CD4-positive, alpha-beta T cell treated with Interleukin-4 for 1 hour (primary cell): Measurements from ENCODE around the gene CHPT1.
"Not testable (repeated sequence)": the region's sequence is repeated elsewhere in the genome, so short reads cannot be mapped to it uniquely, and the experiment has no call there.

Experiments used
- DNase-seq, 2 donors: peaks; one replicate each; pipeline ENCODE4 v3.0.0-alpha.2; 2020 to 2022

CHPT1 gene

DNA sequence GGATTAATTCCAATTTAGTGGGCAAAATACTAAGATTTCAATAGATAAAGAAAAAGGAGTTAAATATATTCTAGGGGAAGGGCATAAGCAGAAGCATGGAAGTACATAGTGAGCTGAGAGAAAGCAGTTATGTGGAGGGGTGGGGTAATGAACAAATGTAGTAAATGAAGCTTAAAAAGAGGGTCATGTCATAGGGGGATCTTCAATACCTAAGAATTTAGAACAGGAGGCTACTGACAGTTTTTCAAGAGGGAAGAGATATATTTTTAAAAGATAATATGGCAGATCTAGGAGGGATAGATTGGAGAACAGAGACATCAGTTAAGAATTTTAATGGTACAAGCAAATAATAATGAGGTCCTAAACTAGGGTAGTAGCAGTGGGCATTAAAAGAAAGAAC, 32.4 kb downstream of the CHPT1 start:
- no peak for DNase-seq

DNA sequence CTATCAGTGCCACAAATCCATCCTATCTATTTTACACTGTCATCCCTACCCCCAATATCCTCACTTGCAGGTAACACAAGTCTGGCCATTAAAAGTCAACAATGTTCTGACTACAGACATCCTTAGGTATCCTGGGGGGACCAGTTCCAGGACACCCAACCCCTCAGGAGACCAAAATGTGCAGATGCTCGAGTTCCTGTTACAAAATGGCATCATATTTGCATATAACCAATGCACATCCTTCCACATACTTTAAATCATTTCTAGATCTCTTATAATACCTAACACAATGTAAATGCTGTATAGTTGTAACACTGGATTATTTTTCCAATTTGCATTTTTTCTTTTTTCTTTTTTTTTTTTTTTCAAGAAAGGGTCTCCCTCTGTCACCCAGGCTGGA, 34.9 kb downstream of the CHPT1 start:
- DNase-seq, result no peak

DNA sequence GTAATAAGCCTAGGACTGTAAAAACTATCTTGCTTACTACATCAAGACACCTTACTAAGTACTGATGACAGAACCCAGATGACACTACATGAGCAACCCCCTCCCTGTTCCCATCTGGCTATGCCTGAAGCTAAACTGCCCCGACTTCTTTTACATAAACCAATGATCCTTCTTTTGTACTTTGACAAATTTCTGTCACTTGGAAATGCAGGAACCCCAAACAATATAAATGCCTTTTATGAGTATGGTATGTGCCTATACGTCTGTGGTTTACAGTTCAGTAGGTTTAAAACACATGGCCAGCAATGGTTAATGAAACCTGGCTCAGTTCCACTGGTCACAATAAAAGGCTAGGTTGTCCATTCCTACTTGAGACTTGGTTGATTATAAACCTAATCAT, 35.7 kb downstream of the CHPT1 start:
- no peak for DNase-seq

GRCh38 chr12:101734482-101734881, 37.0 kb downstream of the CHPT1 start:
- DNase-seq, result not testable (repeated sequence)

- DNase-seq, result no peak
These were observed 40.0 kb downstream of the CHPT1 start for GRCh38 chr12:101737476-101737875.

DNA sequence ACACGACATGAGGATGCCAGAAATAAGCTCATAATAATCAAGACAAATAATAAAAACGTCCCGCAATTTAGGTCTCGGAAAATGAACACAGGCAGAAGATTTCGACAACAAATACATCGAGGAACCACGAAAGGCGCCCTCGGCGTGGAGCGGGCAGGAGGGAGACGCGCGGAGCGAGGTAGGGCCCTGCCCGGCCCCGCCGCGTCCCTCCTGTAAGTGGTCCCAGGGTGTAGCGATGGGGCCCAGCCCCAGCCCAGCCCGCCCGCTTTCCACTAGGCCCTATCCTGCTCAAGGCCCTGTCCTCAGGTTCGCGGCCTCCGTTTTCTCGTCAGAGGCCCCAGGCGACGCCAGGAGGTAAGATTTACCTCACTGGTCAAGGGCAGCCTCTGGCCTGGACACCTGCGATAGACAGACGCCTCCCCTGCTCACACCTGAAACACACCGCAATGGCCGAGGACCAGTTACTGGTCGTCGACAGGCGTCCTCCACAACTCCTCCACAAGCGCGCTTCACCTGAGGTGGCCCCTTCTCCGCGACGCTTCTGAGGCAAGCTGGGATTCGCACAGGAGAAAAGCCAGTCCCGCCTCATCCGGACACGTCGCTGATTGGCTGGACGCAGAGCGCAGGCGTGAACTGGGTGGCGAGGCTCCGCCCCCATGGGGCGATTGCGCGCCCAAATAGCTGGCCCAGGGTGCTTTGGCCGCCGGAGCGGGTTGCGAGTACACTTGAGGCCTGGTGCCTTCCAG, 41.7 kb downstream of the CHPT1 start, which contains the start of gene SYCP3:
Gene SYCP3 (minus strand): TSS at position 543 of the 746 bp plus-strand sequence. CDS start 1,527 bp downstream, outside the sequence.
- no peak for DNase-seq

DNA sequence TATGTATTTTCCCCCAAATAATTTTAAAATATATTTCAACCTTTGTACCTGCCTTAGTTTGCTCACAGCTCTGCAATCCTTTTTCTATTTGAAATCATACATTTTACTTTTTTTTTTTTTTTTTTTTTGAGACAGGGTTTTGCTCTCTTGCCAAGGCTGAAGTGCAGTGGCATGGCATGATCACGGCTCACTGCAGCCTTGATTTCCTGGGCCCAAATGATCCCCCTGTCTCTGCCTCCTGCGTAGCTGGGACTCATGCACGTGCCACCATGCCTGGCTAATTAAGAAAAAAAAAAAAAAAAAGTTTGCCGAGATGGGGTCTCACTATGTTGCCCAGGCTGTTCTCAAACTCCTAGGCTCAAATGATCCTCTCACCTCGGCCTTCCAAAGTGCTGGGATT, 43.1 kb downstream of the CHPT1 start:
- DNase-seq, result no peak

- no peak for DNase-seq
These were observed 43.5 kb downstream of the CHPT1 start for GRCh38 chr12:101740980-101741379.

DNA sequence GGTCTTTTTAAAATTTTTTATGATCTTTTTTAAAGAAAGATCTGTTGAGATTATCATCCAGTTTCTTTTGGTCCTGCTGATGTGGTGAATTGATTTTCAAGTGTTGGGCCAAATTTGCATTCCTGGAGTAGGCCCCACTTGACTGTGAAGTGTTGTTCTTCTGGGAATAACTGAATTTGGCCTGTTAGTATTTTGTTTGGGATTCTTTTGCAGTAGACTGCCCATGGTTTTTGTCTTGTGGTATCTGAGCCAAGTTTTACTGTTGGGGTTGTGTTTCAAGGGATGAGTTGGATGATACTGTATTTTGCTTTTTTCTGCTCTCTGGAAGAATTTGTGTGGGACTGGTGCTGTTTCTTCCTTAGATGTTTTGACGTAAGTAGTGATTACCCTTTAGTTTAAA, 45.8 kb downstream of the CHPT1 start:
- DNase-seq, result no peak

DNA sequence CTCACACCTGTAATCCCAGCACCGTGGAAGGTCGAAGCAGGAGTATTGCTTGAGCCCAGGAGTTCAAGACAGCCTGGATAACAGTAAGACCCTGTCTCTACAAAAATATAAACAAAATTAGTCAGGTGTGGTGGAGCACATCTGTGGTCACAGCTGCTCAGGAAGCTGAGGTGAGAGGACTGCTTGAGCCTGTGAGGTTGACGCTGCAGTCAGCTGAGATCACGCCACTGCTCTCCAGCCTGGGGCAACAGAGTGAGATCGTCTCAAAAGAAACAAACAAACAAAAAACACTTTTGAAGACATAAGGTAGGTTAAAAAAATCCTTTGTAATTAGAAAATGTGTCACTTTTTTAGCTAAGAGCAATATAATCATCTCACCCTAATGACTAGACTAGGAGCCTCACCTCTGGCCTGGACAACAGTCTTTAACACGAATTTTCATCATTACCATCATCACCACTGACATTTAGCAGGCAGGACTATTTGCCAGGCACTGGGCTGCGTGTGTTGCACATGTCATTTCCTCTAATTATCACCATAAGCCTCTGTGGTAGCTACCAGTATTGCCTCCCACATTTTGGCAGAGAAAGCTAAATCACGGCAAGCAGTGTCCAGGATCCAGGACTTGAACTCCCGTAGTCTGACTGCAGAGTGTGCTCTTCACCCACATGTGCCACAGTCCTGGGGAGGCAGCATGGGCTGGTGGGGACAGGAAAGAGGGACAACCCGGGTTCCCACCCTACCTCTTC, 46.5 kb downstream of the CHPT1 start:
- DNase-seq, result peak; percentile 10 to 85

DNA sequence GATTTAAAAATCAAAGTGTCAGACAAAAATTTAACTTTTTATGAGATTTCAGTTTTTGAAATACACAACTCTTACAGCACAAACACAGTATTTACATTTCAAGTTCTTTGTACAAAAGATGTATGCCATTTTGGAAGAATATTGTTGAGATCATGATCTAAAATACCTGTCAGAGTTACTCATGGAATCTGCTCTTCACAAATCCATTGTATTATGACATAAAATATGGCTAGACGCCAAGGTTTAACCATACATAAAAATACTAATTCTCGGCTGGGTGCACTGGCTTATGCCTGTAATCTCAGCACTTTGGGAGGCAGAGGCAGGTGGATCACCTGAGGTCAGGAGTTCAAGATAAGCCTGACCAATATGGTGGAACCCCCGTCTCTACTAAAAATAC, 48.0 kb downstream of the CHPT1 start:
- DNase-seq, result no peak

- no peak for DNase-seq
These were observed 48.8 kb downstream of the CHPT1 start for GRCh38 chr12:101746196-101746595.

- DNase-seq, result no peak
These were observed 49.2 kb downstream of the CHPT1 start for GRCh38 chr12:101746661-101747060.

DNA sequence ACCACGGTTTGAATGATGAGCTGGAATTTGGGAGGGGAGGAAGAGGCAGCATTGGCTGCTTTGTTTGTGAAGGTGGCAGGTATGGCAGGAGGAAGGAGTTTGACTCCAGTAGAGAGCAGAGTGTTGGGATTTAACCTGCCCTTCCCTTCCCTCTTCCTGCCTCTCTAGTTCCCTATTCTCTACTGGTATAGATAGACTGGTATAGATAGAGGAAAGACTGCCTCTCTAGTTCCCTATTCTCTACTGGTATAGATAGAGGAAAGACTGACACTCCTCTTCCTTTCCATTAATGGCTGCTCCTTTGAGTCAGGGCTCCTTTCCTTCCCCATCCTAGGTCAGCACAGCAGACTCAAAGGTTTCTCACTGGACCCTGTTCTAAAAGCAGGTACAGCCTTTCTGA, 50.3 kb downstream of the CHPT1 start:
- DNase-seq, result no peak

DNA sequence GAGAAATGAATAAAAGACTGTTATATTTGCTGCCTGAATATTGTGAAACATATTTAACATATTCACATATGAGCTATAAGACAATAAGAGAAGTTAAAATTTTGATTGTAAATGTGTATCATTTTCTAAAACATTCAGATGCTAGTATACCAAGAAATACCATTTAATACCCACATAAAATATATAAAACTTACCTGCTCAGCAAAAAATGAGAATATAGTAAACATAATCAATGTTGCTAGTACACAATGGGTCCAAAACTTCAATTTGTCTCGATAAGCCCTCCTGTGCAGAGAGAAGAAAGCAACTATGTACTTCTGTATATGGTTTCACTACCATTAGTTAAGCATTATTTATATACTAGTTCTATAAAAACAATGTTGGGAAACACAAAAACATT, 51.5 kb downstream of the CHPT1 start:
- no peak for DNase-seq

DNA sequence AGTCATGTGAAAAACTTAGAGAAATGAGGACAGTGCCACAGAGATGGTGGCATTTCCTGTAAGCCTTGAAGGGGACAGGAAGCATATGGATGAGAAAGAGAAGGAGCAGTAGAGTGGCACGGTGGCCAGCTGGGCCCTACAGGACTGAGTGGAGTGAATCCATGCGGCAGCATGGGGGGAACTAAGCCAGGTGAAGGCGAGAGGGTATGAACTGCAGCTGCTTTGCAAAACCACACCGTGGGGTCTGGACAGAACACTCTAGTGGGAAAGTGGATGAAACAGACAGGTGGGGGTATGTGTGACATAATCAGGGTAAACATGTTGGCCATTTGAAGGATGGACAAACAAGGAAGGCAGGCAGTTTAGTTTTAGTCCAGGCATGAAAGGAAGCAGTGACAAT, 52.2 kb downstream of the CHPT1 start:
- DNase-seq, result no peak

DNA sequence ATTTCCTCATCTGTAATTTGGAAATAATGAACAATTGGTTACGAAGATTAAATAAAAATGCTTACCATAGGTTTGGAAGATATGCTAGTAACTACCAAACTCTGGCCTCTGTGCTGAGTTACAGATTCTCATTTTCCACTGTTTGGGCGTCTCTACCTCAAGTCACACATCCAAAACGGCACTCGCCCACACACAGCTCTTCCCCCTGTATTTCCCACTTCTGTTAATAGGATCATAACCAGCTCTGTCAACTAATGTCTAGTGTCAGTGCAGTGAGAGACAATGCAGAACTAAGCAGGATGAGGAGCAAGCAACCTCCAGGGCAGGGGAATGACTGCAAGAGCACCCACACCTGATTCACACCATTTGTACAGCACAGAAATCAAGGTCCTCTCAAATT, 52.7 kb downstream of the CHPT1 start:
- no peak for DNase-seq

- DNase-seq, result peak in 1 of 2 donors; percentile 51
These were observed 62.1 kb downstream of the CHPT1 start for GRCh38 chr12:101759396-101760047.

DNA sequence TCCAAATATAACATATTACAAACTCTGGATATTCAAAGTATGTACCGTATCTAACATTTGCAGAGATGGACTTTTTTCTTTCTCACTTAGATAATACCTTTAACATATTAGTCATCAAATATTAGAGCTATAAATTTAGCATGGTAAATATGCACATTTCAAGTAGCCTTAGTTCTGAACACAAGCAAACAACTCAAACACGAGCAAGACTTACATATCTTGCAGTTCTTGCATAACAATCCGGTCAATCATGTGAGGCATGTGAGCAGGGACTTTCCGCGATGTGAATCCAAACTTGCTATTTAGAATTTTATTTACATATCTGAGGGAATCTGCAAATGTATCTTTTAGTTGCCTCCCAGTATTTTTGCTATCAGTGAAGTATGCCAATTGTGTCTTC, 63.9 kb downstream of the CHPT1 start:
- DNase-seq, result no peak

- DNase-seq, result no peak
These were observed 64.3 kb downstream of the CHPT1 start for GRCh38 chr12:101761781-101762180.

DNA sequence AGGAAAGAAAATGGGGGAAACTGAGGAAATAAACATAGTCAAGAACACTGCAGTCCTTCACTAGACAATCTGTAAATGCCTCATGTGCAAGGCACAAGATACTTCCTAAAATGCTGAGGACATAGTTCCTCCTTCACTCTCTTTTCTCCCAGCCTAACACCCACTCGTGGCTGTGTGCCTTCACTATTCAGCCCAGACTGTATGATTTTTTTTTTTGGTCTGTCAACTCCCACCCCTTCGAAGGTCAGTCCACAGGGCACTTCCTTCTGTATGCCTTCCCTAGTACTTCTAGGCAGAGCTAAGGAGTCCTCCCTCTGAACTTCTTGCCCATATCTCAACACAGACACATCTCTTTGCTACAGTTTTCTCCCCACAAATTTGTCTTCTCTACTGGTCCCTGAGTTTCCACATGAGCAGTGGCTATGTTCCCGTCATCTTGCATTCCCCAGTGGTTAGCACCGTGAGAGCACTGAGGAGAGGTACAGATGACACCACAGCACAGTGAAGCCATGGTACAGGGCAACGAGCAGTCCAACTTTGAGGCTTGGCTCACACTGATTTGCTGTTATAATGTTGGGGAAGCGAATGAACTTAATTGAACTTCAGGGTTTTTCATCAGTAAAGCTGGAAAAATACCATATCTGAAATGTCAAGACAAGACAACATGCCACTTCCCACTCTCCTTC, 65.9 kb downstream of the CHPT1 start:
- no peak for DNase-seq

DNA sequence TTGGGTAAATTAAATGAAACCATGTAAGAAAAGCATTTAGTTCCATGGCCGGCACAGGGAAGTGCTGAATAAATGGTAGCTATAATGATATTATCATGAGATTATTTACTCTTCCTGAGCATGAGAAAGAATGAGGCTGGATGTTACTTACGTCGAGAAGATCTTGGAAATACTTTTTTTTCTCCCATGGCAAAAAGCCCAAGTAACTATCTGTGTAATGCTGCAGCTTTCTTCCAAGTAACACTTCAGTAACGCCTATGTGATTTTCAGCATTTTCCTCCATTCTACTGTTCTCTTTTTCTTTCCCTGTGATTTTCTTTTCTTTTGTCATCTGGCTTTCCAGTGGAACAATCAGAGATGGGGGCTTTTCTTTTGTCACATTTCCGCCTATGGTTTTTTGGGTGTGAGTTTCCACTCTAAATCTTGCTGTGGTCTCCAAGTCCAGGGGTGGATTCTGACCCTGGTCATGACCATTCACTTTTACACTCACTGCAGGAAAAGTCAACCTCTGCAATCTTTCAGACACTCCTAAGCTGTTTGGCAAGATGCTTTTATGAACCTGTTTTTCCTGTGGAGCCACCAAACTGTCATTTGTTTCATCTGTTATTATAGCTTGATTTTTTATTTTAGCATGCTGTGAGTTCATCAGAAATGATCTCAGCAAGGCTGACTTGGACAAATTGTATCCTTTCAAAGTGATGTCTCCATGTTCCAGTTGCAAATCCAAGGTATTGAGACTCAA, 66.8 kb downstream of the CHPT1 start:
- no peak for DNase-seq

DNA sequence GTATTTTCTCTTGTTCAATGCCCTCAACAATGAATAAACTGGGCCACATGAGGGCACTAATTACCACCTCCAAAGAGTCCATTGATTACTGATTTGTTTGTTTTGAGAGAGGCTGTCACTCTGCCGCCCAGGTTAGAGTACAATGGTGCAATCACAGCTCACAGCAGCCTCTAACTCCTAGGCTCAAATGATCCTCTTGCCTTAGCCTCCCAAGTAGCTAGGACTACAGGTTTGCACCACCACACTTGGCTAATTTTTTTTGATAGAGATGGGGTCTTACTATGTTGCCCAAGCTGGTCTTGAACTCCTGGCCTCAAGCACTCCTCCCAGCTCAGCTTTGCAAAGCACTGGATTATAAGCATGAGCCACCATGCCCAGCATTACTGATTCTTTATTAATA, 70.1 kb downstream of the CHPT1 start:
- no peak for DNase-seq
